Left colon (tissue), 2 donors: Measurements from ENCODE around the gene OR11L1. TPM values are rescaled to one million over a fixed set of nuclear protein-coding genes. Genes with fewer than 3 reads are reported as not detected.

Experiments used
- ATAC-seq: fragments of 200-7000 bp; cut with Tn5 transposase; one replicate; pipeline ENCODE4 v1.9.1; 2020; ENCODE audit warnings: mild to moderate bottlenecking, moderate library complexity
- DNase-seq, 2 donors: peaks; one replicate each; pipeline ENCODE4 v3.0.0-alpha.2; 2020
- intact Hi-C, 2 donors: fragments of 100-400 bp; cut with DNase I in 1 of 2; cut with micrococcal nuclease in 1 of 2; formaldehyde crosslinking; loops; one replicate each; pipeline versions ENCODE4 v1.11.2 to v1.14.0; 2022; cut with DNase I, micrococcal nuclease
- total RNA-seq, 2 donors: library from RNA; stranded (reverse); fragmentation: NEBNext Ultra II Directional; extraction: Animal tissue kit (Norgen Biotek cat#: 25700); gene quantifications; one replicate each; pipeline ENCODE4 v1.2.1, GENCODE V29; 2021
- donor health status: DM: no; HTN: no; CAD: no.
- donor health status: DM: yes; HTN: yes; CAD: no.

Gene OR11L1
- total RNA-seq, 2 donors from 2014 or later: not detected

GRCh38 chr1:247825362-247825761 is 16.3 kb downstream of the OR11L1 start:
- DNase-seq (no peak), ATAC-seq (no peak)
- intact Hi-C loops: no loop called here

DNA sequence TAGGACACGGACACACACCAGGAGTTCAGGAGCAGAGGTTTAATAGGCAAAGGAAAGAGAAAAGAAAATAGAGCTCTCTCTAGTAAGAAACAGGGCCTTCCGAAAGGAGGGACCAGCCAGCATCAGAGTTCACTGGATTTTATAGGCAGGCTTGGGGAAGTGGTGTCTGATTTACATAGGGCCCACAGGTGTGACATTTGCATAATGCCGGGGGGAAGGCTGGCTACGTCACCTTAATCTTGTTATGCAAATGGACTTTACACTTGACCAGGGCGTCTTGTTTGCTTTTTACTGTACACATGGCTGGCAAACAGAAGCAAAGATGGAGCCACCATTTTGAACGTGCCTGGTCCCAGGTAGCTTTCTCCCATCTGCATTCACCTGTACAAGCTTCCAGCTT is 17.7 kb downstream of the OR11L1 start, which contains the start of gene OR14A16:
OR14A16 (minus strand) TSS at position 97 of the 400 bp plus-strand sequence. CDS start 8,390 bp downstream, outside the sequence.
- intact Hi-C loops: no loop called here
- ATAC-seq (peak; percentile 51), DNase-seq (no peak)

DNA sequence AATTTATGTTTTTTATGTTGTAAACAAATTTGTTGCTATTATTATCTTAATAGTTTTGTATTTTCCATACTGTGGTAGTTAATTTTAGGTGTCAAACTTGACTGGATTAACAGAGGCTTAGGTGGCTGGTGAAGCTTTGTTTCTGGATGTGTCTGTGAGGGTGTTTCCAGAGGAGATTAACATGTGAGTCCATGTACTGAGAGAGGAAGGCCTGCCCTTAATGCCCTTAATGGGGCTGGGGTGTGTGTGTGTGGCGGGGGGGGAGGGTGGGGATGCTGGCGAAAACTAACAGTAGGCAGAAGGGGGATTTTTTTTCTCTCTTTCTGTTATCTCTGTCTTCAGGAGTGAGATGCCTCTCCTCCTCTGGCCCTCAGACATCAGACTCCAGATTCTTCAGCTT is 19.6 kb downstream of the OR11L1 start:
- intact Hi-C loops: no loop called here
- DNase-seq (no peak), ATAC-seq (no peak)

GRCh38 chr1:247812637-247813036 is 29.1 kb downstream of the OR11L1 start:
- no peak for DNase-seq
- no peak for ATAC-seq
- intact Hi-C loops: no loop called here

- ATAC-seq: no peak
Measured at GRCh38 chr1:247797518-247797917, 44.2 kb downstream of the OR11L1 start.

More at GRCh38 chr1:247797518-247797917, 44.2 kb downstream of the OR11L1 start:
- intact Hi-C loops: no loop called here
- no peak for DNase-seq

Other genes with a start within 250 kb of the OR11L1 start
- not detected for gene OR2G3, start 236.3 kb downstream of the OR11L1 start, total RNA-seq
- gene OR13G1, start 162.2 kb downstream of the OR11L1 start, total RNA-seq: not detected
- not detected for gene OR6F1, start 125.2 kb downstream of the OR11L1 start, total RNA-seq
- under 1 TPM in 1 of 2 donors, not detected in 1; 0.61 TPM for gene OR14K1, start 103.3 kb downstream of the OR11L1 start, total RNA-seq
- gene OR14A2, start 93.8 kb downstream of the OR11L1 start, total RNA-seq: not detected
- gene OR1C1, start 81.3 kb downstream of the OR11L1 start, total RNA-seq: not detected
- not detected for gene OR14A16, start 17.8 kb downstream of the OR11L1 start, total RNA-seq
- 1 to 10 TPM; 3.9 to 4.2 TPM for gene TRIM58, start 15.3 kb upstream of the OR11L1 start, total RNA-seq
- 1 to 10 TPM; 1.0 to 1.1 TPM for gene OR2W3, start 53.7 kb upstream of the OR11L1 start, total RNA-seq
- under 1 TPM in 1 of 2 donors, not detected in 1; 0.27 TPM for gene OR2T8, start 78.4 kb upstream of the OR11L1 start, total RNA-seq
- gene OR2AJ1, start 83.0 kb upstream of the OR11L1 start, total RNA-seq: not detected
- gene OR2L8, start 107.0 kb upstream of the OR11L1 start, total RNA-seq: not detected
- gene OR2AK2, start 123.3 kb upstream of the OR11L1 start, total RNA-seq: not detected
- not detected for gene OR2L5, start 171.8 kb upstream of the OR11L1 start, total RNA-seq
- gene OR2L2, start 188.2 kb upstream of the OR11L1 start, total RNA-seq: under 1 TPM in 1 of 2 donors, not detected in 1; 0.15 TPM
- gene OR2L3, start 204.9 kb upstream of the OR11L1 start, total RNA-seq: not detected